ENCODE measurements around the gene CACNG1. TPM values are rescaled to one million over a fixed set of nuclear protein-coding genes. Genes with fewer than 3 reads are reported as not detected.

CACNG1 gene
- total and polyA plus RNA-seq, 3 donors from 2014 or later, result 0.69 TPM; not detected in 2

- WGBS, 2 donors, result 81 to 89% methylated on average over 5 of the region's 5 CpGs
- H3K27ac ChIP-seq, result no peak overlapping the region
- no peaks in the 10 kb centered on the region for H3K9me3 ChIP-seq
- H3K4me3 ChIP-seq, result no peak overlapping the region
- no peaks in the 10 kb centered on the region for H3K36me3 ChIP-seq (ENCODE audit: low read depth, missing control alignments)
- TF ChIP-seq POLR2A (IDR thresholded peaks at IDR 0.05), result no peak
- TF ChIP-seq, protein P1, sequence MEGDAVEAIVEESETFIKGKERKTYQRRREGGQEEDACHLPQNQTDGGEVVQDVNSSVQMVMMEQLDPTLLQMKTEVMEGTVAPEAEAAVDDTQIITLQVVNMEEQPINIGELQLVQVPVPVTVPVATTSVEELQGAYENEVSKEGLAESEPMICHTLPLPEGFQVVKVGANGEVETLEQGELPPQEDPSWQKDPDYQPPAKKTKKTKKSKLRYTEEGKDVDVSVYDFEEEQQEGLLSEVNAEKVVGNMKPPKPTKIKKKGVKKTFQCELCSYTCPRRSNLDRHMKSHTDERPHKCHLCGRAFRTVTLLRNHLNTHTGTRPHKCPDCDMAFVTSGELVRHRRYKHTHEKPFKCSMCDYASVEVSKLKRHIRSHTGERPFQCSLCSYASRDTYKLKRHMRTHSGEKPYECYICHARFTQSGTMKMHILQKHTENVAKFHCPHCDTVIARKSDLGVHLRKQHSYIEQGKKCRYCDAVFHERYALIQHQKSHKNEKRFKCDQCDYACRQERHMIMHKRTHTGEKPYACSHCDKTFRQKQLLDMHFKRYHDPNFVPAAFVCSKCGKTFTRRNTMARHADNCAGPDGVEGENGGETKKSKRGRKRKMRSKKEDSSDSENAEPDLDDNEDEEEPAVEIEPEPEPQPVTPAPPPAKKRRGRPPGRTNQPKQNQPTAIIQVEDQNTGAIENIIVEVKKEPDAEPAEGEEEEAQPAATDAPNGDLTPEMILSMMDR (IDR thresholded peaks at IDR 0.05), result no peak
- intact Hi-C loops (cut with DNase I; ENCODE audit: low total_unique reads), result no loop called here
- no peaks in the 10 kb centered on the region for H3K4me1 ChIP-seq
- no peak for DNase-seq
- H3K27me3 ChIP-seq, result no peaks in the 10 kb centered on the region
These were observed 4.8 kb downstream of the CACNG1 start for GRCh38 chr17:67049025-67049739.

DNA sequence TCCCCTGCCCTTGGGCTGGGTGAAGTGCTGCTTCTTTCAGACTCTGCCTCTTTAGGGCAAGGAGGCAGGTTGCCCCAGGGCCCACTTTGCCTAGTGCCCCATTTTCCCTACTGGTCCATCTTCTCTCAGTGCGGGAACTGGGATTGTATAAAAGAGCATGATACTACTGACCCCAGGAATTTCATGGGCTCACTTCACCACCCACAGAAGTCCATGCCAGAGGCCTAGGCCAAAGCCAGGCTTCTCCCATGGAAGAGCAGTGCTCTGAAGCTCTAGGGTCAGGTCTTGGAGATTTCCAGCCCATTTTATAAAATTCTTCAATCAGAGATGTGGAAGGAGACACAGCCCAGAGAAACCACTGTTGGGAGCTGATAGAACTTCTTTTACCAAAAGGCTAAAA lies 5.7 kb downstream of the CACNG1 start:
- Histone ChIP-seq H3K4me3 (no peak overlapping the region), H3K27me3 (no peaks in the 10 kb centered on the region), H3K36me3 (ENCODE audit: low read depth, missing control alignments) (no peaks in the 10 kb centered on the region), H3K9me3 (no peaks in the 10 kb centered on the region), H3K4me1 (no peaks in the 10 kb centered on the region), H3K27ac (no peak overlapping the region)
- WGBS, 2 donors, result 100% methylated on average over 1 of the region's 1 CpG
- intact Hi-C loops (cut with DNase I; ENCODE audit: low total_unique reads), result no loop called here
- DNase-seq, result no peak
- TF ChIP-seq, protein P1 (IDR thresholded peaks at IDR 0.05), result no peak
- no peak for TF ChIP-seq POLR2A (IDR thresholded peaks at IDR 0.05)

DNA sequence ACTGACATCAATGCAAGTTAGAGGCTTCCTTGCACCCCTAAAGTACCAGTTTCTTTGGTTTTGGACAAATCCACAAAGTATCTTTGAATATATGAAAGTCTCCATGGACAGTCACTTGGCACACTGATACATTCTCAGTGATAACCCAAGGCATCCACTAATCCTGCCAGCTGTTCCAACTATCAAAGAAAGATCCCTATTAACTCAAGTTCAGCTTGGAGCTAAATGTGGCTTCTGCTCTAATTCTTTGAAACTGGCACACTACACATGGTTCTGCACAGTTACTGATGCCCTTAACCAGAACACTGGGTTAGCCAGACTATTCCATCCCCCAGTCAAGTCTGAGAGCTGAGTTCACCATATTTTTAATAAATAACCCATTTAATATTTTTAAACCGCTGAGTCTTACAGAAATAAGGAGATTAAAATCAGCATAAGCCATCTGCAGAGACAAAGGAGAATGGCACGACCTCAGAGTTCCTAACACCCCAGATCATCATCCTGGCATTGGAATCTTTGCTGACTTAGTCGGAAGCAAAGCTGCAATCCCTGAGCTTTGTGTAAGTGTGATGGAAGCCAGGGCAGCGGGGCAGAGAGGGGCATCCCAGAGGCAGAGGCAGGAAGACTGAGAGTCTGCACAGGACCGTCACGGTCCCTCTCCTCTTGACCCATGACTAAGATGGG lies 6.3 kb downstream of the CACNG1 start:
- intact Hi-C loops (cut with DNase I; ENCODE audit: low total_unique reads), result no loop called here
- H3K36me3 ChIP-seq (ENCODE audit: low read depth, missing control alignments), result no peaks in the 10 kb centered on the region

DNA sequence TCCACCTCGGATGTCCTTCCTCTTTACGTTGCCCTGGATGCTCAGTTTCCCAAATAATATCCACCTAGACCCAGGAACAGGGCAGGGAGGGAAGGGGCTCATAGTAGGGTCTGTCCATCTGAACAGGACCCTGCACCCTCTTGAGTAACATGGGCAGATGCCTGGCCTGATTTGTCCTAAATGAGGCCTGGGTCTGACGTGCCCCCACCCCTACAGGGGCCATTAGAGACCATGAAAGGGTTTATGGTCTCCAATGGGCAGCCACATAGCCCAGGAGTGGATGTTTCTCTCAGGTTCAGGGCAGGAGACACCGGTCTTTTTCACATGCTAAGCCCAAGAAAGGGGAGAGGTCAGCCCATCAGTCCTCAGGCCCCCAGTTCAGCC lies 6.8 kb downstream of the CACNG1 start:
- H3K36me3 ChIP-seq (ENCODE audit: low read depth, missing control alignments), result no peaks in the 10 kb centered on the region
- 86 to 90% methylated on average over 4 of the region's 4 CpGs for WGBS, 2 donors
- no peak overlapping the region for H3K27ac ChIP-seq
- no peaks in the 10 kb centered on the region for H3K9me3 ChIP-seq
- intact Hi-C loops (cut with DNase I; ENCODE audit: low total_unique reads), result no loop called here
- no peaks in the 10 kb centered on the region for H3K4me1 ChIP-seq
- no peaks in the 10 kb centered on the region for H3K27me3 ChIP-seq
- TF ChIP-seq POLR2A (IDR thresholded peaks at IDR 0.05), result no peak
- TF ChIP-seq, protein P1 (IDR thresholded peaks at IDR 0.05), result no peak
- DNase-seq, result no peak
- no peak overlapping the region for H3K4me3 ChIP-seq

More for the DNA sequence above, 6.3 kb downstream of the CACNG1 start:
- Histone ChIP-seq H3K4me1 (no peaks in the 10 kb centered on the region), H3K27ac (no peak overlapping the region), H3K4me3 (no peak overlapping the region), H3K9me3 (no peaks in the 10 kb centered on the region), H3K27me3 (no peaks in the 10 kb centered on the region)
- WGBS, 2 donors, result 89 to 98% methylated on average over 6 of the region's 6 CpGs
- TF ChIP-seq, protein P1 (IDR thresholded peaks at IDR 0.05), result no peak
- no peak for DNase-seq

All from testis (tissue), 3 donors.